LNCAP (cell line): Measurements from ENCODE around the gene DLGAP5.

Experiments
- CTCF ChIP-seq: fragments of 450-650 bp; IDR thresholded peaks from 2 replicates; pipeline ENCODE4 v1.5.1; 2017; ENCODE audit warnings: mild to moderate bottlenecking

Gene DLGAP5

GRCh38 chr14:55151601-55152000 lies 39.8 kb downstream of the DLGAP5 start:
- no peak for TF ChIP-seq CTCF

DNA sequence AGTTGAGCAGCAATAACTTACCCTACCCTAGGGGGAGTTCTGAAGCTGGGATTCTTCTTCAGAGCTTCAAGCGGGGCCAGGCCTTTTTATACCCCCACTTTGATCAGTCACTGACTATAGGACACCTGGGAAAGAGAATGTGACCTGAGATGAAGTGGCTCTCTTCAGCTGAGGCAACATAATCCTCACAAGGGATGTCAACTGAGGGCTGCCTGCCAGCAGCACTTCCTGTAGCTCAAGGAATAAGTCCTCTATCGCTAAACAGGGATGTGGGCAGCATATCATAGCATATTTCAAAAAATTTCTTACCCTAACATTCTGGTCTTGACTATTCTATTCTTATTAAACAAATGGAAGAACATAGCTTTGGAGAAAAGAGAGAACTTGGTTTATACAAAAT lies 45.0 kb downstream of the DLGAP5 start:
- TF ChIP-seq CTCF: no peak

GRCh38 chr14:55142466-55142865 lies 48.9 kb downstream of the DLGAP5 start:
- TF ChIP-seq CTCF: no peak

DNA sequence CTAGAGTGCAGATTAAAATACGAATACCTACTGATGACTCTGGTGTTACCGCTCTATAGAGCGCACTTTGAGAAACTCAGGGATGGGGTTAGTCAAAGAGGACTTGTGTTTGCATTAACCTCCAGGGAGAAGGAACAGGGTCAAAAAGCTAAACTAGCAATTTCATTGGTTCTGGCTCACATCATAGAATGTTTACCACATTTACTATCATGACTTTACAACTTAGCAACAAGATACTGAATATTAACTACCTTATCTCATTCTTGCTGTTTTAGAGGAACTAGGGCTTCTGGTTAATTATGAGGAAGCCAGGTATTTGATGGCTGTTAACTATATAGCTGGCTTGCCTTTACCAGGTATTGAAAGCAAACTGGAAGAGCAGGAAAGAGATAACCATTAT lies 49.6 kb downstream of the DLGAP5 start:
- TF ChIP-seq CTCF: no peak

DNA sequence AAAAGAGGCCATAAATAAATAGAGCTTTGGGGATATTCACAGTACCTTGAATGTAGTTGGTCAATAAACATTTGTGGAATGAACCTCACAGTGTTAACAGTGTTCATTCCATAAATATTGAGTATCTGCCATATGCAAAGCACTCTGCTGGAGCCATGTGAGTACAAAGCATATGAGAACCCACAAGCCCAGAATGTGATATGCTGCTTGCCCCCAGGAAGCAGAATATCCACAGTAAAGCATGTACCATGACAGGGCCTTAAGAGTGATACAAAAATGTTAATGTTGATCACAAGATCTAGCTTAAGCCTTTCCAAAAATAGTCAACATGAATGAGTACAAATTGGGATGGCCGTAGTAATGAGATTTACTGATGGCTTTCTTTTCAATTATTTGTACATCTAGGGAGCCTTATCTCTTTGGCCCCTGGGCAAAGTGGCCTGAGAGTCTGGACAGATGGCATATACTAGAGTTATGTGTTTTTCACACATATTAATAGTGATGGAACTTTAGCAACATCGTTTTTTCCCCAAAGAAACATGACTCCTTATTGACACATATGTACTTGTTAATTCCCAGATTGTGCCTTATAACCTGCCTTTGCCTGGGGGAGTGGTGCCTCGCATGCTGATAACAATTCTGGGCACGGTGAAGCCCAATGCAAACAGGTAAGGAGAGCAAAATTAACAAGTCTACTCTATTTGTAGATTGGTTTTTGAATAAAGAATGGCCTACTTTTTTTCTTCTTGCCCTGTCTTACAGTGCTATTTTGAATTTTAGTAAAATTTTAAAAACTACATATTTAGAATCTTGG lies 51.5 kb downstream of the DLGAP5 start:
- TF ChIP-seq CTCF: no peak

DNA sequence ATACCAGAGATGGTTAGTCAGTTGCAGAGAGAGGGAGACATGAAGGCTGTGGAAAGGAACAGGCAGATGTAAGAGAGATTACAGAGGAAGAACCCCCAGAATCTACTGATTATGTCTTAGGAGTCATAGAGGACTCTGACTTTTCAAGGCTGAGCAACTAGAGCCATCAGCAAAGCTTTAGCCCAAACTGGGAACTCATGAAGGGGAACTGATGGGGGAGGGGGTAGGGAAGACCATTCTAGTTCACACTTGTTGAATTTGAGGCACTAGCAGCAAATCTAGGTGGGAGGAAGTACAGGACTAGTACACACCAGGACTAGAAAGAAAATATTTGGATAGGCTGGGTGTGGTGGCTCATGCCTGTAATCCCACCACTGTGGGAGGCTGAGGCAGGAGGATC lies 52.2 kb downstream of the DLGAP5 start:
- no peak for TF ChIP-seq CTCF

DNA sequence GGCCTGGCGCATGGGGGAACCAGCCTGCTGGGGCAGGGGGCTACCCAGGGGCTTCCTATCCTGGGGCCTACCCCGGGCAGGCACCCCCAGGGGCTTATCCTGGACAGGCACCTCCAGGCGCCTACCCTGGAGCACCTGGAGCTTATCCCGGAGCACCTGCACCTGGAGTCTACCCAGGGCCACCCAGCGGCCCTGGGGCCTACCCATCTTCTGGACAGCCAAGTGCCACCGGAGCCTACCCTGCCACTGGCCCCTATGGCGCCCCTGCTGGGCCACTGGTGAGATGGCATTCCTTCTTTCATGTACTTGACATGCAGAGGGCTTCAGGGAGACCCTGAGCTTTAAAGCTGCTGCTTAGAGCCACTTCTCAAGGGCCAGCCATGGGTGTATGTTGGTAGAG lies 53.3 kb downstream of the DLGAP5 start:
- peak; percentile 12; the same call in 1 of the 2 replicates for TF ChIP-seq CTCF
